Trophoblast cell (in vitro differentiated cells and primary cell): ENCODE results near the gene CFAP69.

Experiments
- DNase-seq, 2 donors: peaks; one replicate each; pipeline ENCODE4 v3.0.0-alpha.2; 2016
- H2AFZ ChIP-seq: 2 replicates; pipeline ENCODE4 v1.6.1; 2013; ENCODE audit warnings: low read length, moderate library complexity, mild to moderate bottlenecking; ENCODE audit not compliant: insufficient read depth, poor library complexity
- H2AK5ac ChIP-seq: 2 replicates; pipeline ENCODE4 v1.6.1; 2013; ENCODE audit warnings: mild to moderate bottlenecking, low read length
- H2BK120ac ChIP-seq: 2 replicates; pipeline ENCODE4 v1.6.1; 2013; ENCODE audit warnings: low read length, mild to moderate bottlenecking, moderate library complexity; ENCODE audit not compliant: insufficient read depth, poor library complexity
- H2BK12ac ChIP-seq: 2 replicates; pipeline ENCODE4 v1.6.1; 2013; ENCODE audit warnings: mild to moderate bottlenecking, low read length, moderate library complexity
- H2BK5ac ChIP-seq: 2 replicates; pipeline ENCODE4 v1.6.1; 2013; ENCODE audit warnings: low read length, low read depth, moderate library complexity, mild to moderate bottlenecking; ENCODE audit not compliant: poor library complexity
- H3K14ac ChIP-seq: 2 replicates; pipeline ENCODE4 v1.6.1; 2013; ENCODE audit warnings: mild to moderate bottlenecking, low read length
- H3K18ac ChIP-seq: 2 replicates; pipeline ENCODE4 v1.6.1; 2013; ENCODE audit warnings: mild to moderate bottlenecking, low read length
- H3K23ac ChIP-seq: 2 replicates; pipeline ENCODE4 v1.6.1; 2013; ENCODE audit warnings: low read length
- H3K27ac ChIP-seq: 2 replicates; pipeline ENCODE4 v1.5.1; 2013; ENCODE audit warnings: low read depth, mild to moderate bottlenecking, inconsistent platforms, low read length, moderate library complexity
- H3K27me3 ChIP-seq: 2 replicates; pipeline ENCODE4 v1.6.1; 2013; ENCODE audit warnings: inconsistent platforms, mild to moderate bottlenecking, low read length, moderate library complexity; ENCODE audit not compliant: insufficient read depth
- H3K36me3 ChIP-seq, 2 experiments: 1 replicate in 1 of 2; 2 replicates in 1 of 2; pipeline ENCODE4 v1.6.1; 2013; ENCODE audit warnings: low read length in 2 of 2, mild to moderate bottlenecking in 2 of 2, moderate library complexity in 1 of 2; ENCODE audit not compliant: insufficient read depth in 2 of 2, control insufficient read depth in 1 of 2
- H3K4ac ChIP-seq: 2 replicates; pipeline ENCODE4 v1.6.1; 2013; ENCODE audit warnings: low read depth, mild to moderate bottlenecking, low read length, moderate library complexity
- H3K4me1 ChIP-seq, 2 experiments: 1 replicate in 1 of 2; 2 replicates in 1 of 2; pipeline ENCODE4 v1.6.1; 2013; ENCODE audit warnings: low read length in 2 of 2, mild to moderate bottlenecking in 2 of 2, moderate library complexity in 1 of 2; ENCODE audit not compliant: insufficient read depth in 2 of 2, control insufficient read depth in 1 of 2
- H3K4me2 ChIP-seq: 2 replicates; pipeline ENCODE4 v1.6.1; 2013; ENCODE audit warnings: inconsistent platforms, mild to moderate bottlenecking, low read length, moderate library complexity
- H3K4me3 ChIP-seq: 2 replicates; pipeline ENCODE4 v1.5.1; 2013; ENCODE audit warnings: mild to moderate bottlenecking, low read depth, low read length, inconsistent platforms
- H3K79me1 ChIP-seq: one replicate; pipeline ENCODE4 v1.6.1; 2013; ENCODE audit warnings: low read length
- H3K79me2 ChIP-seq: 2 replicates; pipeline ENCODE4 v1.6.1; 2013; ENCODE audit warnings: low read length, mild to moderate bottlenecking; ENCODE audit not compliant: control insufficient read depth, insufficient read depth, poor library complexity
- H3K9ac ChIP-seq: 2 replicates; pipeline ENCODE4 v1.6.1; 2013; ENCODE audit warnings: mild to moderate bottlenecking, low read length
- H3K9me3 ChIP-seq: 2 replicates; pipeline ENCODE4 v1.6.1; 2013; ENCODE audit warnings: low read depth, mild to moderate bottlenecking, control low read depth, inconsistent platforms, low read length; ENCODE audit not compliant: insufficient read depth
- H4K12ac ChIP-seq: 2 replicates; pipeline ENCODE4 v1.6.1; 2013; ENCODE audit warnings: low read depth, mild to moderate bottlenecking, low read length, moderate library complexity
- H4K8ac ChIP-seq: 2 replicates; pipeline ENCODE4 v1.6.1; 2013; ENCODE audit warnings: low read depth, mild to moderate bottlenecking, low read length, moderate library complexity
- H4K91ac ChIP-seq: one replicate; pipeline ENCODE4 v1.6.1; 2013; ENCODE audit warnings: low read depth, mild to moderate bottlenecking, low read length, moderate library complexity
- WGBS: extraction: QIAGEN DNeasy Blood & Tissue Kit; methylation state at CpG from one replicate; pipeline ENCODE4 v1.1.7; 2013; ENCODE audit warnings: missing lambda C conversion rate; ENCODE audit not compliant: insufficient read length, insufficient coverage; ENCODE audit errors: extremely low coverage; 5-methylcytosine and 5-hydroxymethylcytosine counted together

CFAP69 gene

DNA sequence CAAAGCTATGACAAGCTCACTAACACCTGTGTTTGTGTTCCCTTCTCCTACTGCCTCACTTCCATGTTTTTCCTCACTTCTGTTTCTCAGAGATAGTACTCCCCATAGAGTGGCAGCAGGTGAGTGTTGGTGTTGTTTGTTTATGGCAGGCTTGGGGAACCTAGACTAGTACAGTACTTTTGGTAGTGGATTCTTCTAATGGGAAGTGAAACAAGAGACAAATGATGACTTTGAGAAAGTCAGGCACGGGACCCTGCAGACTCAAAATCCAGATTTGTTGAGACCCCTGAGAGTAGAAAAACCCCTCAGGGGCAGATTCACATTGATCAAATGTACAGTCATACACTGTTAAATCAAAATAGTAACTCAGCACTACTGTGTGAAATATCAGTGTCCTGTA is 6.4 kb upstream of the CFAP69 start:
- H3K18ac ChIP-seq, result no peak overlapping the region
- H3K9me3 ChIP-seq, result no peaks in the 10 kb centered on the region
- no peaks in the 10 kb centered on the region for H3K79me1 ChIP-seq
- no peak overlapping the region for H3K4me2 ChIP-seq
- H3K4me1 ChIP-seq, result no peaks in the 10 kb centered on the region
- H3K23ac ChIP-seq, result no peak overlapping the region
- no peaks in the 10 kb centered on the region for H3K27me3 ChIP-seq
- no peak overlapping the region for H2AFZ ChIP-seq
- H3K36me3 ChIP-seq, result no peaks in the 10 kb centered on the region
- H3K9ac ChIP-seq, result no peak overlapping the region
- no peak overlapping the region for H4K12ac ChIP-seq
- no peak overlapping the region for H2BK5ac ChIP-seq
- no peak overlapping the region for H3K4ac ChIP-seq
- DNase-seq, result no peak
- no peak overlapping the region for H2AK5ac ChIP-seq
- no peak overlapping the region for H4K91ac ChIP-seq
- no peak overlapping the region for H3K4me3 ChIP-seq
- no CpG with 5 or more reads among the region's 1 CpG for WGBS
- H2BK12ac ChIP-seq, result no peak overlapping the region
- no peak overlapping the region for H3K14ac ChIP-seq
- no peaks in the 10 kb centered on the region for H3K79me2 ChIP-seq
- H2BK120ac ChIP-seq, result no peak overlapping the region
- no peak overlapping the region for H3K27ac ChIP-seq
- H4K8ac ChIP-seq, result no peak overlapping the region

DNA sequence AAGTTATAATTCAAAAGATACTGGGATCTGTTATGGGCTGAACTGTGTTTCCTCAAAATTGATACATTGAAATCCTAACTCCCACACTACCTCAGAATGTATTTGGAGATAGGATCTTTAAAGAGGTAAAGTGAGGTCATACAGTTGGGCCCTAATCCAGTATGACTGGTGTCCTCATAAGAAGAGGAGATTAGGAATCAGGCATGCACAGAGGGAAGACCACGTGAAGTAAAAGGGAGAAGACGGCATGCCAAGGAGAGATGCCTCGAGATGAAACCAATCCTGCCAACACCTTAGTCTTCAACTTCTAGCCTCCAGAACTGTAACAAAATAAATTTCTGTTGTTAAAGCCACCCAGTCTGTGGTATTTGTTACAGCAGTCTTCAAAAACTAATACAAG is 5.9 kb upstream of the CFAP69 start:
- no CpG with 5 or more reads among the region's 3 CpGs for WGBS
- no peak overlapping the region for H2AK5ac ChIP-seq
- H3K4ac ChIP-seq, result no peak overlapping the region
- H3K4me2 ChIP-seq, result no peak overlapping the region
- no peaks in the 10 kb centered on the region for H3K79me1 ChIP-seq
- no peaks in the 10 kb centered on the region for H3K4me1 ChIP-seq
- no peak overlapping the region for H4K12ac ChIP-seq
- no peak overlapping the region for H3K14ac ChIP-seq
- no peak overlapping the region for H3K27ac ChIP-seq
- no peak overlapping the region for H2BK12ac ChIP-seq
- no peak overlapping the region for H3K18ac ChIP-seq
- H3K4me3 ChIP-seq, result no peak overlapping the region
- H3K23ac ChIP-seq, result no peak overlapping the region
- H4K91ac ChIP-seq, result no peak overlapping the region
- H2AFZ ChIP-seq, result no peak overlapping the region
- H3K79me2 ChIP-seq, result no peaks in the 10 kb centered on the region
- H2BK120ac ChIP-seq, result no peak overlapping the region
- no peaks in the 10 kb centered on the region for H3K9me3 ChIP-seq
- H3K36me3 ChIP-seq, result no peaks in the 10 kb centered on the region
- DNase-seq, result no peak
- H4K8ac ChIP-seq, result no peak overlapping the region
- no peaks in the 10 kb centered on the region for H3K27me3 ChIP-seq
- no peak overlapping the region for H2BK5ac ChIP-seq
- H3K9ac ChIP-seq, result no peak overlapping the region

DNA sequence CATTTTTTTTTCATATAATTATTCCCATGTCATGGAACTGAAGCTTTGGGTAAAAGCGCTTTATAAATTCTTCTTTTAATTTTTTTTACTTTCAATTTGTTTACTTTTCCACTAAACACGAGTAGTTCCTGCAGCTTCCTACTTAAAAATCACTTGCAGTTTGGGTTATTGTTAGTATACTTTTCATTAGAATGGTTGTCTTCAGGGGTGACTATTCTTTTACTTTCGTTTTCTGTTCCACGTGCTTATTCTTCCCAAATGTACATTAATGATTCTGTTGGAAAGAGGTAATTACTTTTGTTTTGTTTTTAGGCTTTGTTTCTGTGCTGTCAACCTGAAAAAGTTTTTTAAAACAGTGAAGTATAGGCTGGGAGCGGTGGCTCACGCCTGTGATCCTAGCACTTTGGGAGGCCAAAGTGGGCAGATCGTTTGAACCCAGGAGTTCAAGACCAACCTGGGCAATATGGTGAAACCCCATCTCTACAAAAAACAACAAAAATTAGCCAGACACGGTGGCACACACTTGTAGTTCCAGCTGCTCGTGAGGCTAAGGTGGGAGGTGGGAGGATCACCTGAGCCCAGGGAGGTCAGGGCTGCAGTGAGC is 5.2 kb upstream of the CFAP69 start:
- Histone ChIP-seq H3K4me2 (no peak overlapping the region), H3K4me1 (no peaks in the 10 kb centered on the region), H3K79me2 (no peaks in the 10 kb centered on the region), H4K8ac (no peak overlapping the region), H2BK120ac (no peak overlapping the region), H3K4me3 (no peak overlapping the region), H2AK5ac (no peak overlapping the region), H3K18ac (no peak overlapping the region), H3K23ac (no peak overlapping the region), H2AFZ (no peak overlapping the region), H3K36me3 (no peaks in the 10 kb centered on the region), H3K9ac (no peak overlapping the region), H3K4ac (no peak overlapping the region), H3K27me3 (no peaks in the 10 kb centered on the region), H2BK5ac (no peak overlapping the region), H4K91ac (no peak overlapping the region), H3K14ac (no peak overlapping the region), H3K79me1 (no peaks in the 10 kb centered on the region), H4K12ac (no peak overlapping the region), H2BK12ac (no peak overlapping the region), H3K27ac (no peak overlapping the region), H3K9me3 (no peaks in the 10 kb centered on the region)
- WGBS, result no CpG with 5 or more reads among the region's 9 CpGs
- DNase-seq, result no peak

DNA sequence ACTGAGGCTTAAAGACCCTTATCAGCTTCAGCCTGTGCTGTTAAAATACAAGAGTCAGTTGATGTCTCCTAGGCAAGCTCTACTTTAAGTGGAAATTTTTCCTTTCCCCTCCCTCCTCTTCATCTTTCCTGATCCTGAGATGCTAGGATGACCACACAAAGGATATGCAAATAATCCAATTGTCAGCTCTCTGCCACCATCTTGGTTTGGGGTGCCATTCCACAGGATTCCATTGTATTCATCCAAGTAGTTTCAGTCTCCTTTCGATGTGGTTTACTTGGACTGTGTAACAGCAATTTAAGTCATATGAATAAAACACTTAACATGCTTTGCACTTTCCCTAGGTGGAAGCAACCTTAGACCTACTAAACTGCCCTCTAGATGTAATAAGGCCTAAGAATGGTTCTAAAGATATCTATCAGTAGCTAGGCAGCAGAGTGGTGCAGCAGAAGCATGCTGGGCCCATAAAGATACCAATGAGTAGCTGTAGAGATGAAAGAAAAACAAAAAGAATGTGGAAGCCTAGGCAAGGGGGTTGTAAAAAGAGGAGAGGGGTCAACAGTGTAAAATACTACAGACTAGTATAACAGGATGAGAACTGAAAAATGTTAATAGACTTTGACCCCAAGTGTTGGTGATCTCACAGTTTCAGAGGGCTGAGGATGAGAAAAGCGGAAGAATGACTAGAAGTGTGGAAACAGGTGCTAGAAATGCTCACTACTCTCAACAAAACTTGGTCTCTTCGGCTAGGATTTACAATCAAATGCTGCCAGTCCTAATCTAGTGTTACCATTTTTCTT is 2.4 kb upstream of the CFAP69 start:
- H4K8ac ChIP-seq, result no peak overlapping the region
- H3K4ac ChIP-seq, result no peak overlapping the region
- no peak overlapping the region for H3K14ac ChIP-seq
- H2BK12ac ChIP-seq, result no peak overlapping the region
- no peak overlapping the region for H4K12ac ChIP-seq
- no peak overlapping the region for H3K18ac ChIP-seq
- WGBS, result no CpG with 5 or more reads among the region's 3 CpGs
- no peak overlapping the region for H2AFZ ChIP-seq
- no peak overlapping the region for H3K9ac ChIP-seq
- no peaks in the 10 kb centered on the region for H3K36me3 ChIP-seq
- peaks cover 0 to 2% of the 10 kb centered on the region in 2 experiments for H3K4me1 ChIP-seq
- no peaks in the 10 kb centered on the region for H3K9me3 ChIP-seq
- no peak for DNase-seq
- no peak overlapping the region for H2AK5ac ChIP-seq
- H3K79me2 ChIP-seq, result no peaks in the 10 kb centered on the region
- H3K79me1 ChIP-seq, result no peaks in the 10 kb centered on the region
- no peak overlapping the region for H3K27ac ChIP-seq
- H2BK120ac ChIP-seq, result no peak overlapping the region
- no peak overlapping the region for H3K23ac ChIP-seq
- no peak overlapping the region for H3K4me3 ChIP-seq
- H3K4me2 ChIP-seq, result no peak overlapping the region
- no peaks in the 10 kb centered on the region for H3K27me3 ChIP-seq
- H4K91ac ChIP-seq, result no peak overlapping the region
- no peak overlapping the region for H2BK5ac ChIP-seq
